A549 (cell line): Measurements from ENCODE around the gene TBC1D22A. TPM values are rescaled to one million over a fixed set of nuclear protein-coding genes. Genes with fewer than 3 reads are reported as not detected.

Source experiments
- ATAC-seq, 2 experiments: fragments of 200-7000 bp in 1 of 2; fragments of >200 bp in 1 of 2; cut with Nextera tagmentation in 1 of 2; cut with Tn5 transposase in 1 of 2; 3 replicates each; pipeline versions ENCODE4 v1.8.0 to v1.9.1; 2018 to 2020; ENCODE audit warnings: mild to moderate bottlenecking in 1 of 2, moderate library complexity in 1 of 2
- CTCF ChIA-PET: fragments of 300-600 bp; sonication (Branson Sonifier 250); formaldehyde crosslinking; extraction: SDS; loops from one replicate; lab custom pipeline; 2021; ENCODE audit warnings: antibody characterized with exemption, inconsistent platforms; lab: Yijun Ruan, JAX
- POLR2A ChIA-PET: fragments of 350-600 bp; formaldehyde crosslinking; extraction: SDS; loops from one replicate; lab custom pipeline; 2021; ENCODE audit warnings: antibody characterized with exemption, inconsistent platforms; lab: Yijun Ruan, JAX
- DNase-seq, 2 experiments: peaks; one replicate each; pipeline versions ENCODE4 v3.0.0 to v3.0.0-alpha.2; 2011 to 2016; ENCODE audit warnings: low read depth in 1 of 2, low spot score in 1 of 2
- FAIRE-seq: peaks from 2 replicates; lab custom pipeline; 2011; peaks lifted over from hg19 to GRCh38; lab: Jason Lieb, UNC
- H3K27ac ChIP-seq, 2 experiments: fragments of >200 bp; sonication (Bioruptor Twin); formaldehyde crosslinking; 3 replicates each; pipeline ENCODE4 v1.5.1; 2016 to 2017
- H3K4me1 ChIP-seq: fragments of >200 bp; sonication (Bioruptor Twin); formaldehyde crosslinking; 3 replicates; pipeline ENCODE4 v1.6.1; 2016
- H3K4me2 ChIP-seq: fragments of >200 bp; sonication (Bioruptor Twin); formaldehyde crosslinking; 3 replicates; pipeline ENCODE4 v1.6.1; 2016
- H3K4me3 ChIP-seq: fragments of >200 bp; sonication (Bioruptor Twin); formaldehyde crosslinking; 3 replicates; pipeline ENCODE4 v1.5.1; 2016
- H3K9me3 ChIP-seq: fragments of >200 bp; sonication (Bioruptor Twin); formaldehyde crosslinking; 3 replicates; pipeline ENCODE4 v1.6.1; 2016
- CBX2 ChIP-seq: fragments of 200-600 bp; sonication (generic); IDR thresholded peaks from 2 replicates; pipeline ENCODE4 v1.6.1; 2016; ENCODE audit warnings: low read depth, mild to moderate bottlenecking, borderline replicate concordance
- CEBPB ChIP-seq, 2 experiments: fragments of >200 bp in 1 of 2; sonication (Bioruptor Twin) in 1 of 2; formaldehyde crosslinking in 1 of 2; IDR thresholded peaks; 2 replicates each; pipeline ENCODE4 v1.6.1; 2012 to 2016
- CHD2 ChIP-seq: fragments of 150-350 bp; IDR thresholded peaks from 2 replicates; pipeline ENCODE4 v1.6.1; 2014; ENCODE audit warnings: low read length; ENCODE audit not compliant: partially characterized antibody
- EP300 ChIP-seq, 2 experiments: fragments of >200 bp; sonication (Bioruptor Twin); formaldehyde crosslinking; IDR thresholded peaks; 2 replicates in 1 of 2; 3 replicates in 1 of 2; pipeline ENCODE4 v1.6.1; 2016 to 2017
- FOSB ChIP-seq: fragments of 250-450 bp; sonication (Bioruptor Pico); IDR thresholded peaks from 2 replicates; pipeline ENCODE4 v1.5.0; 2020; ENCODE audit warnings: mild to moderate bottlenecking, moderate library complexity
- GATA3 ChIP-seq: IDR thresholded peaks from 2 replicates; pipeline ENCODE4 v1.6.1; 2012; ENCODE audit warnings: borderline replicate concordance
- HEYL ChIP-seq: fragments of 250-450 bp; sonication (Bioruptor Pico); IDR thresholded peaks from 2 replicates; pipeline ENCODE4 v1.8.0; 2021; ENCODE audit warnings: mild to moderate bottlenecking, moderate library complexity
- HOXB13 ChIP-seq: fragments of 250-450 bp; sonication (Bioruptor Pico); IDR thresholded peaks from 2 replicates; pipeline ENCODE4 v1.5.0; 2020; ENCODE audit warnings: low read depth, mild to moderate bottlenecking, moderate library complexity
- JUNB ChIP-seq: fragments of >200 bp; sonication (Bioruptor Twin); formaldehyde crosslinking; IDR thresholded peaks from 2 replicates; pipeline ENCODE4 v1.6.1; 2016
- KDM1A ChIP-seq: fragments of 200-600 bp; sonication (generic); IDR thresholded peaks from 2 replicates; pipeline ENCODE4 v1.6.1; 2016; ENCODE audit warnings: low read depth, mild to moderate bottlenecking
- MAFK ChIP-seq: fragments of 450-650 bp; IDR thresholded peaks from 2 replicates; pipeline ENCODE4 v1.6.1; 2014; ENCODE audit not compliant: partially characterized antibody
- MAZ ChIP-seq: fragments of 150-350 bp; IDR thresholded peaks from 2 replicates; pipeline ENCODE4 v1.6.1; 2014; ENCODE audit warnings: antibody characterized with exemption, low read depth, low read length, borderline replicate concordance
- MYC ChIP-seq: IDR thresholded peaks from 2 replicates; pipeline ENCODE4 v1.6.1; 2012; ENCODE audit warnings: mild to moderate bottlenecking, inconsistent platforms, low read length, improper control_type of control experiment, borderline replicate concordance
- NPAS2 ChIP-seq: fragments of 250-450 bp; sonication (Bioruptor Pico); IDR thresholded peaks from 2 replicates; pipeline ENCODE4 v1.8.0; 2022; ENCODE audit warnings: mild to moderate bottlenecking, moderate library complexity, borderline replicate concordance
- PHF8 ChIP-seq: fragments of 200-600 bp; sonication (generic); IDR thresholded peaks from 2 replicates; pipeline ENCODE4 v1.6.1; 2016; ENCODE audit warnings: low read depth, mild to moderate bottlenecking, antibody characterized with exemption, moderate library complexity, borderline replicate concordance
- RARB ChIP-seq: fragments of 250-450 bp; sonication (Bioruptor Pico); IDR thresholded peaks from 2 replicates; pipeline ENCODE4 v1.8.0; 2021; ENCODE audit warnings: mild to moderate bottlenecking, moderate library complexity
- RCOR1 ChIP-seq: fragments of 150-350 bp; IDR thresholded peaks from 2 replicates; pipeline ENCODE4 v1.6.1; 2014; ENCODE audit warnings: antibody characterized with exemption, low read length, low read depth
- RFX5 ChIP-seq: fragments of 450-650 bp; IDR thresholded peaks from 2 replicates; pipeline ENCODE4 v1.7.1; 2014; ENCODE audit warnings: antibody characterized with exemption, mild to moderate bottlenecking, moderate library complexity
- SMC3 ChIP-seq: fragments of >200 bp; sonication (Bioruptor Twin); formaldehyde crosslinking; IDR thresholded peaks from 3 replicates; pipeline ENCODE4 v1.6.1; 2018; ENCODE audit warnings: inconsistent platforms
- SREBF2 ChIP-seq: fragments of 450-650 bp; IDR thresholded peaks from 2 replicates; pipeline ENCODE4 v1.6.1; 2014; ENCODE audit warnings: mild to moderate bottlenecking, moderate library complexity
- ZC3H11A ChIP-seq: fragments of 450-650 bp; IDR thresholded peaks from 2 replicates; pipeline ENCODE4 v1.6.1; 2014; ENCODE audit warnings: antibody characterized with exemption, mild to moderate bottlenecking
- ZSCAN20 ChIP-seq: fragments of 250-450 bp; sonication (Bioruptor Pico); IDR thresholded peaks from 2 replicates; pipeline ENCODE4 v1.8.0; 2022; ENCODE audit warnings: mild to moderate bottlenecking, moderate library complexity
- WGBS: methylation state at CpG from one replicate; pipeline ENCODE4 v1.1.6; 2017; ENCODE audit errors: missing lambda C conversion rate; 5-methylcytosine and 5-hydroxymethylcytosine counted together
- polyA plus RNA-seq, 4 experiments: library from polyadenylated mRNA; depleted of rRNA in 3 of 4; stranded (reverse); fragments of >200 nt; fragmentation: RNase III in 1 of 4; extraction: RNeasy Plus Mini Kit Qiagen cat#74134 plus additional on column Dnase treatment in 1 of 4; gene quantifications; 2 replicates in 3 of 4; 3 replicates in 1 of 4; pipeline ENCODE4 v1.2.3, GENCODE V29; 2011 to 2017
- TF ChIP-seq, protein P1 (sequence below): fragments of 150-350 bp; IDR thresholded peaks from 2 replicates; pipeline ENCODE4 v1.6.1; 2014; ENCODE audit warnings: low read depth, mild to moderate bottlenecking, low read length
- TF ChIP-seq, protein P2 (sequence below): fragments of >200 bp; sonication (Bioruptor Twin); formaldehyde crosslinking; IDR thresholded peaks from 2 replicates; pipeline ENCODE4 v1.6.1; 2016
- TF ChIP-seq, protein P3 (sequence below): fragments of 200-600 bp; sonication (generic); IDR thresholded peaks from 2 replicates; pipeline ENCODE4 v1.6.1; 2016; ENCODE audit warnings: antibody characterized with exemption, mild to moderate bottlenecking, moderate library complexity
- TF ChIP-seq, protein P4 (sequence below): IDR thresholded peaks from 2 replicates; pipeline ENCODE4 v1.6.1; 2012; ENCODE audit warnings: low read depth, borderline replicate concordance
- TF ChIP-seq, protein P5 (sequence below): IDR thresholded peaks from 2 replicates; pipeline ENCODE4 v1.6.1; 2012
- TF ChIP-seq, protein P6 (sequence below): fragments of 250-450 bp; sonication (Bioruptor Pico); IDR thresholded peaks from 2 replicates; pipeline ENCODE4 v1.5.0; 2020; ENCODE audit warnings: low read depth, mild to moderate bottlenecking, moderate library complexity
- TF ChIP-seq, protein P7 (sequence below): fragments of >200 bp; sonication (Bioruptor Twin); formaldehyde crosslinking; IDR thresholded peaks from 3 replicates; pipeline ENCODE4 v1.6.1; 2016

The TBC1D22A gene
- polyA plus RNA-seq, 2 of the 4 experiments (the other 2 are of a cell fraction) = 8.9 to 10.8 TPM

DNA sequence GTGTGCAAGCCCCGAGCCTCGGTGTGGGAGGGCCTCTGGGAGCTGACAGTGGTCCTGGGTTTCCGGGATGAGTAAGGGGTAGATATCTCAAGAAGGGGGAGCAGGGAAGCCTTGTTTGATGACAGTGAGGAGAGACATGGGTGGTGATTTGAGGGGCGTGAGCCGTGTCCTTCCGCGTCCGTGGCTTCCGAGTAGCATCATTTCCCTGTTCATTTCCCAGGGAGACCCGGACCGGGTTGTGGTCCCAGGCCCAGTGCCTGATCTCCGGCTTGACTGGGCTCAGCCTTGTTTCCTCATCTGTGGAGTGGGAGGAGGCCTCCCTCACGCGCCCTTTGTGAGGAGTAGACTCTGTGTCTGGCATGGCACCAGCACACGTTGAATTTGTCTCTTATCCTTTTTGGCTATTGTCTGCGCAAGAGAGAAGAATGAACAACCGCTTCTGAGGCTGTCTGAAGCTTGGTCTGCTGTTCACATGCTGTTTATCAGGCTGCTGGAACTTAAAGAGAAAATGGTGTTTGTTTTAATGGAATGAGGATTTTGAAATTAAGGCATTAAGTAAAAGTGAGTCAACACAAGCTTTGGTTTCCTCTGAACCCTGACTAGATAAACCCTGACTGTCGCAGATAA is 348.5 kb downstream of the TBC1D22A start:
- ChIA-PET CTCF (no interaction called here), POLR2A (no interaction called here)
- Histone ChIP-seq H3K4me3 (no peak overlapping the region), H3K27ac (no peak overlapping the region), H3K9me3 (no peaks in the 10 kb centered on the region), H3K4me2 (no peak overlapping the region), H3K4me1 (peaks cover 9% of the 10 kb centered on the region; the same call in 2 of the 3 replicates)
- FAIRE-seq (no peak), DNase-seq (no peak), ATAC-seq (no peak)
- TF ChIP-seq MYC (no peak), EP300 (IDR thresholded peaks at IDR 0.05) (no peak), HEYL (CRISPR knock-in tag) (no peak), CBX2 (no peak), RARB (CRISPR knock-in tag) (no peak), RFX5 (no peak), KDM1A (no peak), FOSB (CRISPR knock-in tag) (no peak), SMC3 (no peak), ZC3H11A (no peak), RCOR1 (no peak), SREBF2 (no peak), CEBPB (IDR thresholded peaks at IDR 0.05) (no peak), HOXB13 (no peak)
- TF ChIP-seq, protein P1, sequence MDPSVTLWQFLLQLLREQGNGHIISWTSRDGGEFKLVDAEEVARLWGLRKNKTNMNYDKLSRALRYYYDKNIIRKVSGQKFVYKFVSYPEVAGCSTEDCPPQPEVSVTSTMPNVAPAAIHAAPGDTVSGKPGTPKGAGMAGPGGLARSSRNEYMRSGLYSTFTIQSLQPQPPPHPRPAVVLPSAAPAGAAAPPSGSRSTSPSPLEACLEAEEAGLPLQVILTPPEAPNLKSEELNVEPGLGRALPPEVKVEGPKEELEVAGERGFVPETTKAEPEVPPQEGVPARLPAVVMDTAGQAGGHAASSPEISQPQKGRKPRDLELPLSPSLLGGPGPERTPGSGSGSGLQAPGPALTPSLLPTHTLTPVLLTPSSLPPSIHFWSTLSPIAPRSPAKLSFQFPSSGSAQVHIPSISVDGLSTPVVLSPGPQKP = no peak
- TF ChIP-seq, protein P2, sequence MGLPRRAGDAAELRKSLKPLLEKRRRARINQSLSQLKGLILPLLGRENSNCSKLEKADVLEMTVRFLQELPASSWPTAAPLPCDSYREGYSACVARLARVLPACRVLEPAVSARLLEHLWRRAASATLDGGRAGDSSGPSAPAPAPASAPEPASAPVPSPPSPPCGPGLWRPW = no peak
- TF ChIP-seq, protein P3, sequence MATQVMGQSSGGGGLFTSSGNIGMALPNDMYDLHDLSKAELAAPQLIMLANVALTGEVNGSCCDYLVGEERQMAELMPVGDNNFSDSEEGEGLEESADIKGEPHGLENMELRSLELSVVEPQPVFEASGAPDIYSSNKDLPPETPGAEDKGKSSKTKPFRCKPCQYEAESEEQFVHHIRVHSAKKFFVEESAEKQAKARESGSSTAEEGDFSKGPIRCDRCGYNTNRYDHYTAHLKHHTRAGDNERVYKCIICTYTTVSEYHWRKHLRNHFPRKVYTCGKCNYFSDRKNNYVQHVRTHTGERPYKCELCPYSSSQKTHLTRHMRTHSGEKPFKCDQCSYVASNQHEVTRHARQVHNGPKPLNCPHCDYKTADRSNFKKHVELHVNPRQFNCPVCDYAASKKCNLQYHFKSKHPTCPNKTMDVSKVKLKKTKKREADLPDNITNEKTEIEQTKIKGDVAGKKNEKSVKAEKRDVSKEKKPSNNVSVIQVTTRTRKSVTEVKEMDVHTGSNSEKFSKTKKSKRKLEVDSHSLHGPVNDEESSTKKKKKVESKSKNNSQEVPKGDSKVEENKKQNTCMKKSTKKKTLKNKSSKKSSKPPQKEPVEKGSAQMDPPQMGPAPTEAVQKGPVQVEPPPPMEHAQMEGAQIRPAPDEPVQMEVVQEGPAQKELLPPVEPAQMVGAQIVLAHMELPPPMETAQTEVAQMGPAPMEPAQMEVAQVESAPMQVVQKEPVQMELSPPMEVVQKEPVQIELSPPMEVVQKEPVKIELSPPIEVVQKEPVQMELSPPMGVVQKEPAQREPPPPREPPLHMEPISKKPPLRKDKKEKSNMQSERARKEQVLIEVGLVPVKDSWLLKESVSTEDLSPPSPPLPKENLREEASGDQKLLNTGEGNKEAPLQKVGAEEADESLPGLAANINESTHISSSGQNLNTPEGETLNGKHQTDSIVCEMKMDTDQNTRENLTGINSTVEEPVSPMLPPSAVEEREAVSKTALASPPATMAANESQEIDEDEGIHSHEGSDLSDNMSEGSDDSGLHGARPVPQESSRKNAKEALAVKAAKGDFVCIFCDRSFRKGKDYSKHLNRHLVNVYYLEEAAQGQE = no peak
- WGBS = 92% methylated on average over 17 of the region's 18 CpGs

DNA sequence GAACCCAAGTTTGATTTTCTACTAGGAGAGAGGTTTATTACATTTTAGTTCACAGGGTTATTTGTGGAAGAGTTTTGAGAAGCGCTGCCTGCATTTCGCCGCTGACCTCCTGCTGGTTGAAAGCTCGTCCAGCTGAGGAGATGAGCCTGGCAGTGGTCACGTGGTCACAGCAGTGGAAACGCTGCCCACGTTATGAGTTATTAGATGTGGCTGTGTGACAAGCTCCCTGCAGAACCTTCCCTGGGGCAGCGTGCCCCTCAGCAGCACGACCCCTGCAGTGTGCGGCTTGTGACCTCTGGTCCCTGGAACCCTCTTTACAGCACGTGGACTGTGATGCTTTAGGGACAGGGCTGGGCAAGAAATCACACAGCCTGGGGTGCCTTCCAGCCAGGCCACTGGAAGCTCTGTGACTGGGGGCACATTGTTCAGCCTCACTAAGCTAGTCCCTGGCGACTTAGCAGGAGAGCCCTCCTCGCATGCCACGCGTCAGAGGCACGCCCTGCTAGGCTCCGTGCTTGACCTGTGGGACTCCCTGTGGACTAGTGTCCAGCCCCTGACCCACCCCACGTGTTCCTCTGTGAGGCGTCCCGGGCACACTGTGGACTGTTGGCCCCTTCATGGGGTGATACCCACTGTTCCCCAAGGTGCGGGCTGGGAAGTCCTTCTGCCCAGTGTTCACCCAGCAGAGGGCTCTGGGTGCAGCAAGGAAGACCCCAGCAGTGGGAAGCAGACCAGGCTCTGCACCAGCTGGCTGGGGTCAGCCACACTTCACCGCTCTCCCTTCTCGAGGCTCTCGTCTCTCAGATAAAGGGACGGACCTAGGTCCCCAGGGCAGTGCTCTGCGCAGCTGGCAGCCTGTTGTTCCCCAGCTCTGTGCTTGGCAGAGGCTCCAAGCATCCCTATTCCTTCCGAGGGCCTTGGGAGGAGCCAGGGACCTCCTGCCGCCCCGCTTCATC is 349.5 kb downstream of the TBC1D22A start:
- ATAC-seq (no peak), DNase-seq (no peak), FAIRE-seq (no peak)
- Histone ChIP-seq H3K4me3 (no peak overlapping the region), H3K4me1 (peaks cover 5% of the 10 kb centered on the region; the same call in 2 of the 3 replicates), H3K4me2 (no peak overlapping the region), H3K9me3 (no peaks in the 10 kb centered on the region), H3K27ac (no peak overlapping the region)
- ChIA-PET CTCF (no interaction called here), POLR2A (no interaction called here)
- WGBS = 85% methylated on average over 15 of the region's 29 CpGs
- TF ChIP-seq ZSCAN20 (CRISPR knock-in tag) (no peak), GATA3 (no peak), PHF8 (no peak), MAFK (no peak), HOXB13 (no peak), CHD2 (no peak), MAZ (no peak), RFX5 (no peak), NPAS2 (CRISPR knock-in tag) (no peak), JUNB (no peak)
- TF ChIP-seq, protein P4, sequence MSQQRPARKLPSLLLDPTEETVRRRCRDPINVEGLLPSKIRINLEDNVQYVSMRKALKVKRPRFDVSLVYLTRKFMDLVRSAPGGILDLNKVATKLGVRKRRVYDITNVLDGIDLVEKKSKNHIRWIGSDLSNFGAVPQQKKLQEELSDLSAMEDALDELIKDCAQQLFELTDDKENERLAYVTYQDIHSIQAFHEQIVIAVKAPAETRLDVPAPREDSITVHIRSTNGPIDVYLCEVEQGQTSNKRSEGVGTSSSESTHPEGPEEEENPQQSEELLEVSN = no peak
- TF ChIP-seq, protein P5, sequence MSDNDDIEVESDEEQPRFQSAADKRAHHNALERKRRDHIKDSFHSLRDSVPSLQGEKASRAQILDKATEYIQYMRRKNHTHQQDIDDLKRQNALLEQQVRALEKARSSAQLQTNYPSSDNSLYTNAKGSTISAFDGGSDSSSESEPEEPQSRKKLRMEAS = no peak
- TF ChIP-seq, protein P6, sequence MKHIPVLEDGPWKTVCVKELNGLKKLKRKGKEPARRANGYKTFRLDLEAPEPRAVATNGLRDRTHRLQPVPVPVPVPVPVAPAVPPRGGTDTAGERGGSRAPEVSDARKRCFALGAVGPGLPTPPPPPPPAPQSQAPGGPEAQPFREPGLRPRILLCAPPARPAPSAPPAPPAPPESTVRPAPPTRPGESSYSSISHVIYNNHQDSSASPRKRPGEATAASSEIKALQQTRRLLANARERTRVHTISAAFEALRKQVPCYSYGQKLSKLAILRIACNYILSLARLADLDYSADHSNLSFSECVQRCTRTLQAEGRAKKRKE = no peak
- TF ChIP-seq, protein P7, sequence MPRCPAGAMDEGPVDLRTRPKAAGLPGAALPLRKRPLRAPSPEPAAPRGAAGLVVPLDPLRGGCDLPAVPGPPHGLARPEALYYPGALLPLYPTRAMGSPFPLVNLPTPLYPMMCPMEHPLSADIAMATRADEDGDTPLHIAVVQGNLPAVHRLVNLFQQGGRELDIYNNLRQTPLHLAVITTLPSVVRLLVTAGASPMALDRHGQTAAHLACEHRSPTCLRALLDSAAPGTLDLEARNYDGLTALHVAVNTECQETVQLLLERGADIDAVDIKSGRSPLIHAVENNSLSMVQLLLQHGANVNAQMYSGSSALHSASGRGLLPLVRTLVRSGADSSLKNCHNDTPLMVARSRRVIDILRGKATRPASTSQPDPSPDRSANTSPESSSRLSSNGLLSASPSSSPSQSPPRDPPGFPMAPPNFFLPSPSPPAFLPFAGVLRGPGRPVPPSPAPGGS = no peak
